SK-N-MC (cell line): Measurements from ENCODE around the gene NFIB.

Source experiments
- DNase-seq: peaks from one replicate; pipeline ENCODE4 v3.0.0-alpha.2; 2011; ENCODE audit warnings: low read depth, low spot score
- H3K27ac ChIP-seq: fragments of 200-600 bp; sonication (generic); 2 replicates; pipeline ENCODE4 v1.5.1; 2016; ENCODE audit warnings: mixed run types
- H3K36me3 ChIP-seq: fragments of 200-600 bp; sonication (generic); 2 replicates; pipeline ENCODE4 v1.6.1; 2017; ENCODE audit warnings: antibody characterized with exemption, low read length, mixed read lengths; ENCODE audit not compliant: insufficient read depth
- H3K4me3 ChIP-seq: fragments of 200-600 bp; sonication (generic); 2 replicates; pipeline ENCODE4 v1.5.1; 2016
- H3K9ac ChIP-seq: fragments of 200-600 bp; sonication (generic); 2 replicates; pipeline ENCODE4 v1.8.0; 2017; ENCODE audit warnings: mixed run types, mixed read lengths; ENCODE audit not compliant: insufficient read length
- H3K9me3 ChIP-seq: fragments of 200-600 bp; sonication (generic); 2 replicates; pipeline ENCODE4 v1.6.1; 2017; ENCODE audit warnings: low read depth, mild to moderate bottlenecking, antibody characterized with exemption, low read length, moderate library complexity, mixed read lengths
- EZH2 ChIP-seq: fragments of 200-600 bp; sonication (generic); IDR thresholded peaks from one replicate; pipeline ENCODE4 v1.6.1; 2017; ENCODE audit warnings: antibody characterized with exemption
- FOXP2 ChIP-seq: optimal IDR thresholded peaks from 2 replicates; pipeline ENCODE3; 2011; ENCODE audit warnings: mild to moderate bottlenecking, moderate library complexity; ENCODE audit not compliant: insufficient read depth; ENCODE audit errors: extremely low read length, control extremely low read depth
- POLR2AphosphoS5 ChIP-seq: IDR thresholded peaks from 2 replicates; pipeline ENCODE4 v1.6.1; 2012; ENCODE audit warnings: mild to moderate bottlenecking, low read depth, low read length, borderline replicate concordance

Gene NFIB

DNA sequence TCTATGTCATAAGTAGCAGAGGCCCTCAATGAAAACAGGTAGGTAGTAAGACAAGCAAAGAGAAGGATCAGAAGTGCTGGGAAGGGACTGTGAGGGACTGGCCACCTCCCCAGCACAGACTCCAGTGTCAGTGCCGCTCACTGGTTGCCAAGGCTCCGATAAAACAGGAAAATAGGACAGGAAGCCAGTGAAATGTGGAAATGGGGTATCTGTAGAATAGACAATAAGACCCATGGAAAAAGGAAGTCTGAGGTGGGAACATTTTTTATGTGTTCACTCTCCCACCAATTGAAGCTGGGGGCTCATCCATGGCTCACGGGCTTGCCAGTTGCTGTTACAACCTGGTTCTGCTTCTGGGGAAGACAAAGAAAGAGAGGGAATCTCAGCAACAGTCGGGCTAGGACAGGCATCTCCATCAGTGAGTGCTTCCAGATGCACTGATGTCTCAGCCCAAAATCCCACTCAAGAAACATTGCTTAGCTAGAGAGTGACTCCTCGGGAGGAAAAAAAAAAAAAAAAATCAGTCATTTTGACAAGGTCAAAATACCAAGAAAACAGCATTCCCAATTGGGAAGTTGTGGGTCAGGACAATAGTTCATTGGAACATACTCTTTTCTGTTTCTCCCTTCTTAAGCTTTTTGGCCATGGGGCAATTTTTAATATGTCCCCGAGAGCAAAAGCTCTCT lies 27.6 kb upstream of the NFIB start:
- no peak overlapping the region for H3K4me3 ChIP-seq
- no peak for DNase-seq
- TF ChIP-seq FOXP2 (no peak), POLR2AphosphoS5 (no peak), EZH2 (no peak)

DNA sequence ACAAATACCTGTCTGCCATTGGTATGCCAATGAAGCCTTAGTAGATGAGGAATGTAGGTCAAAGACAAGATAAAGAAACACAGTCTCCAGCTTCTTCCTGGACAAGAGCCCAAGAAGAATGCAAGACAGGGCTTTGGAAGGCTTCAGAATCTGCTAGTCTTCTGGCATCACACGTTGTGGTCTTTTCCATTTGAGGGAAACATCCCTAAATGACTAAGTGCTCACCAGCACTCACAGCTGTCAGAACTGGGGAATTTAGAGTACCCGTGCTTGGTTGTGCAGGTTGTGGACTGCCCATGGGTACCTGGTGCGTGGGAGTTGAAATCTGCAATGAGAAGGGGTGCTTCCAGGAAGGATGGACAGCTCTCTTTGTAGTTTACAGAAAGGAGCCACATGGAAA lies 27.1 kb upstream of the NFIB start:
- no peak for DNase-seq
- TF ChIP-seq EZH2 (no peak), POLR2AphosphoS5 (no peak), FOXP2 (no peak)
- H3K9me3 ChIP-seq, result no peaks in the 10 kb centered on the region
- H3K4me3 ChIP-seq, result no peak overlapping the region
- no peaks in the 10 kb centered on the region for H3K36me3 ChIP-seq
- no peak overlapping the region for H3K9ac ChIP-seq
- H3K27ac ChIP-seq, result no peak overlapping the region

More for the DNA sequence above, 27.6 kb upstream of the NFIB start:
- no peaks in the 10 kb centered on the region for H3K36me3 ChIP-seq
- no peak overlapping the region for H3K27ac ChIP-seq
- no peaks in the 10 kb centered on the region for H3K9me3 ChIP-seq
- no peak overlapping the region for H3K9ac ChIP-seq

DNA sequence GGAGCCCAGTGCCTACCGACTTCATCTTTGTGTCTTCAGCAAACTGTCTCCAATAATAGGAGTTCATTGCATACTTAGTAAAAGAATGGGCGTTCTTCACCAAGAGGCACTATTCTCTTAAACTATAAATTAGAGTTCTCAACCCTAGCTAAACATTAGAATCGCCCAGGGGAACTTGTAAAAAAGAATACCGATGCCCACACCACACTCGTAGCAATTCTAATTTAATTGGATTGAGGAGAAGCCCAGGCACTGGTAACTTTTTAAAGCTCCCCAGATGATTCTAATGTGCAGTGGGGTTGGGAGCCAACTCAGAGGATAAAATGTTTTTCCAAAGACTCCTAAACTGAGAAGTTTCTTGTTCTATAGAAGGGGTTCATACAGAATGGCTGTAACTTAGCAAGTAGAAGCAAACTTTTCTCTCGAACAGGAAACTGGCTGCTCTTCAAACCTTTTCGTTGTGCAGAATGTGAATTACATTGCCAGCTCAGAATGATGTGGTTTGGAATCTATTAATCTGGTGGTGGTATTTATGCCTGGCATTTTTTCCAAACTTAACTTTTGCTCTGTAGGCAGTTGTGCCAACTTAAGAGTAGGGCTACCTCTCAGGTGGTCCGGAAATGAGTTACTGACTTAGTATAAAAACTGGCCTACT lies 26.4 kb upstream of the NFIB start:
- no peak for DNase-seq
- Histone ChIP-seq H3K9ac (peak overlapping the region; percentile 21), H3K9me3 (no peaks in the 10 kb centered on the region)

DNA sequence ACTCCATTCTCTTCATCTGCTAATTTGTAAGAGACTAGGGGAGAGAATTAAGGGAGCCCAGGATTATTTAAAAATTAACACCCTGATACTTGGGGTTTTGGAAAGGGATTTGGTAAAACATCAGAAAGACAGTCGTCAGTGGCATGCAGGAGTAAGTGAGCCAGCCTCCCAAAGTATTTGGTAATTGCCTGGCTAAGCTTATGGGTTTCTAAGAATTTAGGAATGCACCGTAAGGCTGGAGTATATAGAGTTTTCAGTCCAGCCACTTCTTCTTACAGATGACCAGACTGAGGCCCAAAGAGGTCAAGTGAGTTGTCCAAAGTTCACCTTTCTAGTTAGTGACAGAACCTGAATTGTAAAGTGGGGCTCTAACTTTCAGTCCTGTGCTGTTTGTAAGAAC lies 25.8 kb upstream of the NFIB start:
- peak overlapping the region; percentile 33; the same call in 1 of the 2 replicates for H3K27ac ChIP-seq
- H3K9me3 ChIP-seq, result no peaks in the 10 kb centered on the region
- peak overlapping the region; percentile 55; the same call in 1 of the 2 replicates for H3K4me3 ChIP-seq
- no peak overlapping the region for H3K9ac ChIP-seq
- TF ChIP-seq POLR2AphosphoS5 (no peak), FOXP2 (no peak), EZH2 (no peak)
- H3K36me3 ChIP-seq, result no peaks in the 10 kb centered on the region
- no peak for DNase-seq

More for the DNA sequence above, 26.4 kb upstream of the NFIB start:
- peak overlapping the region; percentile 55 for H3K4me3 ChIP-seq
- no peaks in the 10 kb centered on the region for H3K36me3 ChIP-seq
- TF ChIP-seq FOXP2 (no peak), POLR2AphosphoS5 (no peak), EZH2 (no peak)
- H3K27ac ChIP-seq, result peak overlapping the region; percentile 33

DNA sequence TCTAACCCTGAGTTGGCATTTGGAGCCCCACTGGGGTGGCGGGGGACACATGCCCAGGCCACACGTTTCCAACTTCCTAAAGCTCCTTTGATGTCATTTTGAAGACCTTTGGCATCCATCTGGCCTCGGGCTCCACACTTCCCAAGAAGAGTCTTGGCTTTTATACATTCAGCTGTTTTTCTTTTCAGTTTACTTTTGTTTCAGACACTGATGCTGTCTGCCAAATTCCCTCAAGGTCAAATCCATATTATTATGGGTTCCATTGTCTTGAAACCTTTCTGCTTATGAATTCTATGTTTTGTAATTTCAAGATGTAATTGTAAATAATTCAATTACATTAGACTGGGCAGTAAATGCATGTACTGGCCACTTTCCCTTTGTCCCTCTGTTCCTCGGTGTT lies 23.7 kb upstream of the NFIB start:
- Histone ChIP-seq H3K9me3 (no peaks in the 10 kb centered on the region), H3K4me3 (no peak overlapping the region), H3K27ac (no peak overlapping the region), H3K36me3 (no peaks in the 10 kb centered on the region), H3K9ac (no peak overlapping the region)
- no peak for DNase-seq
- TF ChIP-seq EZH2 (no peak), FOXP2 (no peak), POLR2AphosphoS5 (no peak)

DNA sequence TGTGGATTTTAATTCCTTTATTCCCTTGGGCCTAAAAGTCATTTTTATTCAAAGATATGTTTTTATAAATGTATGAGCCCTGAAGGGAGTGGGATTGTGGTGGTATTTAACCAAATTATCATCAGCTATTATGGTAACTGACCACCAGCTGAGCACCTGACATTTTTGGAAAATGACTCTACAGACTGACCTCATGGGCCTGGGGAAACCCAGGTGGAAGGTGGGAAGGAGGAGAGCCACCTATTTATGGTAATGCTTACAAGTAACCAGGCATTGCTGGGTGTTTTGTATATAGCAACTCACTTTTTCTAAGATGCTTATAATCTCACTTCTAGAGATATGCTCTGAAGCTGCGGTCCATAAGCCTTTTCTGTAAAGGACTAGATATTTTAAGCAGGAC lies 22.3 kb upstream of the NFIB start:
- no peak for DNase-seq
- Histone ChIP-seq H3K27ac (no peak overlapping the region), H3K36me3 (no peaks in the 10 kb centered on the region), H3K9me3 (no peaks in the 10 kb centered on the region), H3K9ac (no peak overlapping the region), H3K4me3 (no peak overlapping the region)
- TF ChIP-seq POLR2AphosphoS5 (no peak), EZH2 (no peak), FOXP2 (no peak)

DNA sequence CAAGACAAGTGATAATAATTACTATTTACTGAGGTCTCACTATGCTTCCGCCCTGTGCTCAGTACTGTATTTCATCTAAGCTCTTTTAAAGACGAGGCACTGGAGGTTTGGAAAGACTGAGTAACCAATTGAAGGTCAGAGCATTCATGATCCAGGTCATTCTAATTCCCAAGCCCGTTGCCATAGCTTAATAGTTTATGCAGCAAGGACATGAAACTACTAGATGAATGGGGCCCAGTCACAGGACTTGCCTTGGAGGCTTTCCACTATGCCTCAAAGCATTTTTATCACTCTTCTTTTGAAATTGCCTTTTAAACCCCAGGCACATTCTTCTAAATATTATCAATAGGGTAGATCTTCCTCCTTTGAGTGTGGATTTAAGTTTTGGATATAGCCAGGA lies 17.2 kb upstream of the NFIB start:
- Histone ChIP-seq H3K27ac (no peak overlapping the region), H3K36me3 (no peaks in the 10 kb centered on the region), H3K9ac (no peak overlapping the region), H3K4me3 (no peak overlapping the region), H3K9me3 (no peaks in the 10 kb centered on the region)
- TF ChIP-seq POLR2AphosphoS5 (no peak), FOXP2 (no peak), EZH2 (no peak)
- no peak for DNase-seq

DNA sequence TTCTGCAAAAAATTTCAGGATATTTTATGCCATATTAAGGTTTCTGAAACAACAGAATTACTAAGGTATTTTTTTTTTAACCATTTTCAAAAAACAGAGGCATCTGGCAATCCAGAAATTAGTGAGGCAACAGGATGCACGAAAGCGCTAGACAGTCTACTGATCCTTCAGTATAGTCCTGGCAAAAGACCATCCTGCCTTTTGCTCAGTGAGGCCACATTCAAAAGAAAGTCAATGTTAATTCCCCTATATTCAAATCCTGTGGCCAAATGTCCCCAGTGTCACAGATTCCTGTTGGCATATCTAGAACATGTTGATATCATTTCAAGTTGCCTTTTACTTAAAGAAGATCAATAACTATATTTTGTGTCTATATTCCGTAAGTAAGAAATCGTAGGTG lies 13.1 kb upstream of the NFIB start:
- H3K36me3 ChIP-seq, result no peaks in the 10 kb centered on the region
- no peak overlapping the region for H3K9ac ChIP-seq
- no peak for DNase-seq
- no peak for TF ChIP-seq POLR2AphosphoS5
- no peak for TF ChIP-seq EZH2
- TF ChIP-seq FOXP2, result no peak
- H3K4me3 ChIP-seq, result no peak overlapping the region
- no peaks in the 10 kb centered on the region for H3K9me3 ChIP-seq
- no peak overlapping the region for H3K27ac ChIP-seq

DNA sequence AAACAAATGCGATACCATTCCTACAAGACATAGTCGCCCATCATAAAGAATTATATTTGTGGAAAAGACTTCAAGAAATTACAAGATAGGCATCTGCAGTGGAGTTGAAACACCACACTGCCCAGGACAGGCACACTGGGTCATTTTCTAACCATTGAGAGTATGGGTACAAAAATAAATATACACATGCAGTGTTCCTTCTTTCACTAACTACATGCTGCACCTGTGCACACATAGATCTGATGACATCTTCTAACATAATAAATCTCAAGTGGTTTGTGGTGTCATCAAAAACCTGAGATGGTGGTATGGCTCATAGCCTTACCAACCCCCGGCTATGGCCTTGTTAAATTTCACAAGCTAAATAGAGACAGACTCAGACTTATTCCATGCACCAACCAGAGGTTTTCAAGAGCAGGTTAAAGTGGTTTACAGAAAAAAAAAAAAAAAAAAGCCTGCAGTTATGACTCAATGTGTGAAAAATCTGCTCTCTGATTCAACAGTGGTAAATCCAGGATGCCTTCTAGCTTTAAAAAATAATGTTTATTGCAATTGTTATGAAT lies 12.4 kb upstream of the NFIB start:
- no peak overlapping the region for H3K4me3 ChIP-seq
- no peaks in the 10 kb centered on the region for H3K36me3 ChIP-seq
- DNase-seq, result no peak
- TF ChIP-seq POLR2AphosphoS5 (no peak), FOXP2 (no peak), EZH2 (no peak)
- H3K9ac ChIP-seq, result no peak overlapping the region
- H3K9me3 ChIP-seq, result no peaks in the 10 kb centered on the region
- no peak overlapping the region for H3K27ac ChIP-seq
